Stimulated activated CD8-positive, alpha-beta memory T cell treated with anti-CD3 and anti-CD28 coated beads, Interleukin-4, amount 100 ng/mL, for 4 hours (primary cell): Measurements from ENCODE around the gene WIPF1.

Source experiments
- DNase-seq, 2 donors: peaks; one replicate each; pipeline ENCODE4 v3.0.0-alpha.2; 2020; ENCODE audit warnings: low read depth in 2 of 2, low spot score in 1 of 2

Gene WIPF1

DNA sequence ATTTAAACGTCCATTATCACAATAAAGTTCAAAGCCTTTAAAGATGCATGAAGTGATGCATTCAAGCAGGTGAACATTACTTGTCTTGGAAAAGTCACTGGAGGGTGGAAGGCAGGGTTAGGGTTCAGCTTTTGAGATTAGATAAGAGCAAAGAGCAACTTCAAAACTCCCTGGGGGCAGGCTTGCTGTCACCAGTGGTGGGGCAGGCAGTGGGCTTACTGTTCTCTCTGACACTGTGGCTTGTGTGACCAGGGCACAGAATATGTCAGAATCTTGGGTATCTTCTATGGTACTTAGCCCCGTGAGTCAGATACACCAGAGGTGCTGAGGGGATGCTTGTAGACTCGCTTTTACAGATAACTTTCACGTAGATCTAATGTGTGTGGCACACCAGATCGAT, 52.8 kb downstream of the WIPF1 start:
- no peak for DNase-seq

DNA sequence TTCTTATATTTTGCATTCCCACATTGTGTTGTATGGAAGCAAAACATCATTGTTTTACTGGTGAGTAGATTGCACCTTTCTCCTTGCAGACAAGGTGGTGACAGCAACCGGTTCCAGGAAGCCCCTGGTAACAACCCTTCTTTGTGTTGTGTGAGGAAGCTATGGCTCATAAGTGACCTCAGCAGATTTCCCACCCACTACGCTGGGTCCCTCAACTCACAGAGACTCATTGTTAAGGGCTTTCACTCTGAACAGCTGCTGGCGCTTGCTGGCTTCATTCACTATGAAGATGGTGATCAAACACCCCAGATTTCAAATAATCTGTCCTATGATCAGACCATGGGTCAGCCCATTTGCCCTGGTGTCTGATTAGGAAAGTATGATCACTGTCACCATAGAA, 53.4 kb downstream of the WIPF1 start:
- DNase-seq = no peak

DNA sequence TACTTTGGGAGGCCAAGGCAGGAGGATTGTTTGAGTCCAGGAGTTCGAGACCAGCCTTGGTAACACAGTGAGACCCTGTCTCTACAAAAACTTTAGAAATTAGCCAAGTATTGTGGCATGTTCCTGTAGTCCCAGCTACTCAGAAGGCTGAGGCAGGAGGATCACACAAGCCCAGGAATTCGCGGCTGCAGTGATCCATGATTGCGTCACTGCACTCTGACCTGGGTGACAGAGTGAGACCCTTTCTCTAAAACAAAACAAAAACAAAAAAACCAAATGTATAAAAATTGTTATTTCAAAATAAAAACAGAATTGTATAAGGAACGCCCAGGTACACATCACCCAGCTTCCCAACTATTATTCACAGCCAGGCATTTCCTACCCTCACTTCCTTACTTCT, 56.7 kb downstream of the WIPF1 start:
- no peak for DNase-seq

DNA sequence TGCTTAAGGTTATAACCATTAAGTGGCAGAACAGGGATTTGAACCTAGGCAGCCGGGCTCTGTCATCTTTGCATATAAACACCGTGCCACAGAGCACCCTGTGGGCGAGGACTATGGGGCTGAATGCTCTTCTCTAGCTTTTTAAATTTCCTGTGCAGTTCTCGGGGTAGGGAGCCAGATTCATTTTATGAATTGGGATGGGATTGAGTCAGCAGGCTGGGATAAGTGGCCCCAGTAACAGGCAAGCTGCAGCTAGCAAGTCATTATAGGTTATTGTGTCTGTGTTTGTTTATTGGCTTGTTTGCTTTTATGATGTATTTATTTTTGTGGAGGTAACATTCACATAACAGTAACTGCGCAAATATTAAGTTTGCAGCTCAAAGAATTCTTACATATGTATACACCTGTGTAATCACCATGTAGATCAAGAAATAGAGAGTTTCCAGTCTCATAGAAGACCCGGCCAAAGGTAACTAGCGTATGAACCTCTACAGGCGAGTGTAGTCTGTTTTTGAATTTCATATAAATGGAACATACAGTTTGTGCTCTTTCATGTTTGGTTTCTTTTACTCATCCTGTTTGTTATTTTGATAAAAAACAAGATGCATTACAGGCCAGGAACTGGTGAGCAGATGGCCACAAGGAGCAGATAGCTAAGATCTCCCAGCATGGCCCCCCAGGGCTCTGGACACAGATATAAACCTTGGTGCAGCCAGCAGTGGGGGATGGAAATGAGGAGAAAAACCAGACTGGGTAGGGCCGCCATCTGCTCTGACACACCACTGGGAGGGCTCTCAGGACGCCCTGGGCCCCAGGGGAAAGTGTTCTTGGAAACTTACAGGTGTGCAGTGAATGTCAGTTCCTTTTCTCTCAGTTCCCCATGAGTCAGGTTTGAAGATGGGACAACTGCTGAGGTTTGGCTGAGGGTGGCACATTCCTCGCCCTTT, 61.6 kb downstream of the WIPF1 start:
- DNase-seq = no peak

DNA sequence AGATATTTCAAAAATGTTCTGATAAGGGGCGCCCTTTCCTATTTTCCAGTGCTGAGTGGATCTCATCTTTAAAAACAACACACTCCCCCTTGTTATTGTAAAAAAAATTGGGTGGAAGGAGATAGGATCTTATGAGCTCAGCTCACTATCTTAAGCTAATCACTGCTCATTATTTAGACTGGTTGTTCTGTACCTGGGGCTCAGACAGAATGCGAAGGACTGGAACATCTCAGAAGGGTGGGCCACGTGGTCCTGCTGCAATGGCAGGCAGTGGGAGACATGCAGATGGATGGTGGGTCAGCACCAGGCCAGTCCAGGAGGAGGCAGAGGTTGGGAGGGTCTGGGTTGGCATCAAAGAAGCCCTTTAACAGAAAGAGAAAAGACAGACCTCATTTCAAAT, 62.5 kb downstream of the WIPF1 start:
- no peak for DNase-seq

DNA sequence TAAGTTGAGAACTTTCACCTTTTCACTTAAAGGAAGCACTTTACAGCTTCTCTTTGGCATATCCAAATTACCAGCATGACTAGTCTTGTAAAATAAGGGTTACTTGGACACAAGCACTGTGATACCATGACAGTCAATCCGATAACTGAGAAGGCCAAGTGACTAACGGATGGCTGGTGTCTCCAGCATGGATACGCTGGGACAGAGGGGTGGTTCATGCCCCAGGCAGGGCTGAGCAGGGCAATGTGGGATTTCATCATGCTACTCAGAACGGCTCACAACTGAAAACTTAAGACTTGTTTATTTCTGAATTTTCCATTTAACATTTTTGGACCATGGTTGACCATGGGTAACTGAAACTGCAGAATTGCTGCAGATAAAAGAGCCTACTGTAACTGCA, 67.7 kb downstream of the WIPF1 start:
- no peak for DNase-seq

DNA sequence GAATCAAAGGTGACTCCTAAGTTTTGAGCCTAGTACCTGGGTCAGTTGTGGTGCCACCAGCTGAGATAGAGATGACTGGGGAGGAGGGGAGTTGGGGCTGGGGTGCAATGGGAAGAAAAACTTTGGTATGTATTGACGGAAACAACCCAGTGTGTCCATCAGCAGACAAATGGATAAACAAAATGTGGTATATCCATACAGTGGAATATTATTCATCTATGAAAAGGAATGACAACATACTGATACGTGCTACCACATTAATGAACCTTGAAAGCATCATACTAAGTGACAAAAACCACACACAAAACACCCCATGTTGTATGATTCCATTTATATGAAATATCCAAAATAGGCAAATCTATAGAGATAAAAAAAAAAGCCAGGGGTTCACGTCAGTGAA, 69.6 kb downstream of the WIPF1 start:
- DNase-seq = no peak

DNA sequence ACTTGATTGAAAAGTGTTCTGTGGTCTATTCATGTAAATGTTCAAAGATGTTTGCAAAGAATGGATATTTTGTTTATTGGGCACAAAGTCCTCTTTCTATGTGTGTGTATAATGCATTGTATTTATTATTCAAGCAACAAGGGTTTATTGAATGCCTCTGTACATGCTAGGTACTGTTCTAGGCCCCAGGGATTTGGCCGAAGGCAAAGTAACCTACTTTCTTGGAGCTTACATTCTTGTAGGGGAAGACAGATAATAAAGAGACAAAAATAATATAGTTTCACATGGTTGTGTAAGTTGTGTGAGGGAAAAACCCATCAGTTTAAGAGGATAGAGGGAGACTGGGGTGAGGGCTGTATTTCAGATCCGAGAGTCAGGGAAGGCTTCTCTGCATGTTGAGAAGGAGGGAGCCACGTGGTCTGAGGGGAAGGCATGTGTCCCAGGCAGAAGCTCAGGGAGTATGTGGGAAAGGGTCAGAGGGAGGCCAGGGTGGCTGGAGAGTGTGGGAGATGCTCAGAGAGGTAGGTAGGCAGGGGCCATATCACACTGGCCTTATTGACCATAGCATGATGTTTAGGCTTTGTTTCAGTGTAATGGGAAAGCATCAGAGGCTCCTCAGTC, 70.4 kb downstream of the WIPF1 start:
- no peak for DNase-seq

DNA sequence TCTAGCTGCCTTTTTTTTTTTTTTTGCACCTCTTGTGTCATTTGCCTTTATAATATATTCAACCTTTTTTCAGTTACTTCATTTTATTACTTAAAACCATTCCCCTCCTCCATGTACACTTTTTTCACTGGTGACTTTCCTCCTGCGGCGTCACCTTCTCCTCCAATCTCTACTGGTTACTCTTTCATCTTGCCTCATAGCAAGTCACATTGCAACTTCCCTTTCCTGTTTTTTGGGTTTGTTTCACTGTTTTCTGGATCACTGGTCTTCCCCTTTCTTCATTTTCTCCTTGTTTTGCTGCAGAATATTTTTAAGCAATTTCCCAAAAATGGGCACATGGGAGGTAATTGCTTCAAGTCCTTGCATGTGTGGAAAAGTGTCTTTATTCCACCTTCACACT, 73.1 kb downstream of the WIPF1 start:
- no peak for DNase-seq

DNA sequence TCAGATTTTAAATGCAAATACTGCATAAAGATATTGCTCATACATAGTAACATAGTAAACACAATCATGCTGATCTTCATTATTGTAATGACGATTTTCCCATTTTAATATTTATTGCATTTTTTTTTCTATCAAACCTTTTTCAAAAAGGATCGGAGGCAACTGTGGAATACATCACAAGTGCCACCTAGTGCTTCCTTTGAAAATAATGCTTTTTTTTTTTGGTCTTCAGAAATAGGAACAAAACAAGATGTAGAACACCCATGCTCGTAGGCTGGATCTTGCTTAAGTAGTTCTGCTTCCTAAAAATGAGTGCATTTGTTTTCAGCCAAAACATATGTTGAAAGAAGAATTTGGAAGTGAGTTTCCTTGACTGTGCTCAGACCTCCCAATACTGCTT, 75.1 kb downstream of the WIPF1 start:
- no peak for DNase-seq

DNA sequence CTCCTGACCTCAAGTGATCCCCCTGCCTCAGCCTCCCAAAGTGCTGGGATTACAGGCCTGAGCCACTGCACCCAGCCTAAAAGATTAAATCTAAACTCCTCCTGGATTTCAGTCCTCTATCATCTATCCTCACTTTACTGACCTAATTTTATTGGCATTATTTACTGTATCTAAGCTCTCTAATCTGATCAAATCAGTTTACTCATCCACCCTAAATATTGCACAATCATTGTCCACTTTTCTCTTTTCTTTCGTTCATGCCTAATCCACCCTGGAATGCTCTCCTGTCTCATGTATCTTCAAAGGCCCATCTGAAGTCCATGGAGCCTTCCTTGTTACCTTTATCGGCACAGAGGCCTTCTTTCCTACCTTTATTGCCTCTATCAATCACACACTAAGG, 79.2 kb downstream of the WIPF1 start:
- DNase-seq = no peak

DNA sequence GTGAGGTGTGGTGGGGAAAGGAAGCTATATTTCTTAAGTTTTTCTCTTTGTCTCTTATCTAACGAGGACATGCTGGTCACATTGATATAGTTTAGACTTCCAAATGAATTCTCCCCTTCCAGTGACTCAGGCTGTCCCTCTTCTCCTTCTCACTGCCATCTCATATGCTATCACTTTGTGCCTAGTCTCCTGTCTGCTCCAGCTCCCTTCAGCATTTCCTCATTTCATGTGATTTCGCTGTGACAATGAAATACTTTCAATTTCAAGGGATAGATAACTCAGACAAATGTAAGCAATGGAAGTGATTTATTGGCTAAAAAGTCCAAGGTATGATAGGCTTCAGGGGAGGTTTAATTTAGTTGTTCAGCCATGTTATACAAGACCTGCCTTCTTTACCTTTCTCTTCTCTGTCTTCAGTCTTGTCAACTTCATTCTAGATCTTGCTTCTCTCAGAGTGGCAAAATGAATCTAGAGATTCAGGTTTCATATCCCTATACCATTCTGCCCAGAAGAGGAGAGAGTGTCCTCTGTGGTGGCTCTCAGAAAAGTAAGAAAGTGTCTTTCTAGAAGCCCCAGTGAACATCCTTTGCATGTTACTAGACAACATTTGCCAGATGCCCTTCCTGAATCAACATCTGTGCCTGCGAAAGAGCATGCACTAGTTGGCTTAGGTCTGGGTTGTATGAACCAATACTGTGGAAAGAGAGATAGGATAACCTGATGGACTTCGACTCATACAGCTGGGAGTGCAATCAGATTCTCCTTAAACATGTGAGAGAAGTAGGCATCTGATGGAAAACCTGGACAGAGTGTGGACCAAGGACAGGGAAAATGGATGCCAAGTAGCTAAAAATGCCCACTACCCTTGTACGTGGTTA, 80.9 kb downstream of the WIPF1 start:
- DNase-seq = no peak

DNA sequence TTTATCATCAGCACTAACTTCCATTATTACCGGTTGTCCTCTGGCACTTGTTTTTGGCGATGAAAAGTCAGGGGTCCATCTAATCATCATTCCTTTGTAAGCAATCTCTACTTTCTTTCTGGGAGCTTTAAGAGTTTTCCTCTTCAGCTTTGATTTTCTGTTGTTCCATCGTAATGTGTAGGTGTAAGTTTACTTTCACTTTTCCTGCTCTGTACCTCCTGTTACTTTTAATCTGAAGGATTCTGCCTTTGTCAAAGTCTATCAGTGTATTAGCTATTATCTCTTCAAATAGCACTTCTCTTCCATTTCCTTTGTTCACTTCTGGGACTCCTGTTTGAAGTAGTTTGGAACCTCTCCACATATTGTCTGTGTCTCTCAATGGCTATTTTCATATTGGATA, 85.3 kb downstream of the WIPF1 start:
- no peak for DNase-seq

DNA sequence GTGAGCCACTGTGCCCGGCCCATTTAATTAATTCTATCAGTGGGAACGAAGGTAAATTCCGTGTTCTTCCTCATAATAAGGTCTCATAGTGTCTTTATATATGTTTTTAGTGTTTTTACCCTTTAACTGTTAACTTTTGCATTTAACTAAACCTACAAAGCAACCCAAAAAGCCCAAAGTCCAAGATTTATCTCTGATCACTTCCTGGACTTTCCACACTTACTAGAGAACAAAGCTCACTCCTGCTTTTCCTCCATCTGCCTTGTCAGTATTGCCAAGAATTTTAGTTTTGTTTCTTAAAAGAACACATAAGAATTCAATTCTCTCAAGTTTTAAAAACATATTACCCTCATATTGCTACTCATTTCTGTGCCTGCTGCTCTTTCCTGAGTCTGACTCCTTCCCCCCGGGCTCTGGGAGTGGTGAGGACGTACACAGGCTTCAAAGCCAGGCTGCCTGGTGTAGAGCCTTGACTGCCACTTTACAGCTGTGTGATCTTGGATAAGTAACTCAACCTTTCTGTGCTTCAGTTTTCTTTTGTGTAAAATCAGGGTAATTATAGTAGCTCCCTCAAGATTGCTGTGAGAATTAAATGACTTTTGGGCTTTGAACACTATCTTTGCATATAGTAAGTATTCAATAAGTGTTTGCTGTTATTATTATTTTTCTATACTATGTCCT, 85.9 kb downstream of the WIPF1 start:
- no peak for DNase-seq

DNA sequence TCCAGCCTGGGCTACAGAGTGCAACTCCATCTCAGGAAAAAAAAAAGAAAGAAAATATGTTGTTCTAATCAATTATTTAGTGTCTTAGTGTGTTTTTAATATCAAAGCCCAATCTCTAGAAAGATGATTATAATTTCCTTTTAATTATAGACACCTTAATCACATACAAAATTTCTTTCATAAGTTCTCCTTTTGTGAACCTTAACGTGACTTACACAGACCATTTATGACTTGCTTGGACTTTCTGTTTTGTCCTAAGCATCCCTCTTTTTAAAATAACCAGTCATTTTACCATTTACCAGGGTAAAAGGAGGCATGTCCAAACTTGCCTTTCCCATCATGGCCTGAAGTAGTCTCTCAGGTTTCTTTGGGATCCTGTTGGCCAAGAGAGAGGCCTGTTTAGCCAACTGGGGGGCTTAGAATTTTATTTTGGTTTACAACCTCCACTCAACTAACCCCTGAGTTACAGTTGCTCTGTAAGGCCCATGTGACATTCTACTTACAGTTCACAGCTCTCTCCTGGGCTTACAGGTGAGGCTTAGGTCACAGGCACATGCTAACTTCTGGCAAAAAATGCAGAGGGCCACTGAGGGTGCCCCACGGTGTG, 86.9 kb downstream of the WIPF1 start:
- no peak for DNase-seq
